Mammary epithelial cell (primary cell): ENCODE measurements around the gene TSNAX.

Experiments used
- EZH2 ChIP-seq: IDR thresholded peaks from 2 replicates; pipeline ENCODE4 v1.6.1; 2012; ENCODE audit warnings: low read length, inconsistent platforms, borderline replicate concordance
- TF ChIP-seq, protein P1 (sequence below), 2 donors: IDR thresholded peaks in 1 of 2; conservative IDR thresholded peaks in 1 of 2; 2 replicates each; pipeline ENCODE4 v1.5.1; 2011 to 2012; ENCODE audit warnings: inconsistent platforms in 2 of 2, low read length in 2 of 2, mild to moderate bottlenecking in 2 of 2, control low read depth in 1 of 2, low read depth in 1 of 2; ENCODE audit not compliant: insufficient read depth in 1 of 2; ENCODE audit errors: extremely low read depth in 1 of 2

DNA sequence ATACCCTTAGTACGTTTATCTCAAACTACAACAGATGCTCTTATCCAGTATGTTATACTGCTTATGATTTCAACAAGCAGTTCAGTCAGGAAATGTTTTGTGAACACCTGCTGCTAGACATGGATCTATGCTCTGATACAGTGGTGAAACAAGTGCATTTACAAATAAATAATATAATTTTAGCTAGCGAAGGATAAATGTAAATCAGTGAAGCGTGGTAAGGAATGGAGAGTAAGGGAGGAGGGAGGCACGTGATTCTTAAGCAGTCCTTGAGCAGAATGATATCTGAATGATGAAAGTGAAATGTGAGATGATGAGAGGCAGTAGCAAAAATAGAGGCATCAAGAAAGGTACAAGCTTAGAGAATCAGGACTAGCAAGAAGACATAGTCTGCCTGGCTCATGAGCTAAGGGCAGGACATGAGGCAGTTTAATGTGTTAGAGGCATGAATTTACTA, 6.3 kb downstream of the TSNAX start:
- no peak for TF ChIP-seq EZH2
- TF ChIP-seq, protein P1, sequence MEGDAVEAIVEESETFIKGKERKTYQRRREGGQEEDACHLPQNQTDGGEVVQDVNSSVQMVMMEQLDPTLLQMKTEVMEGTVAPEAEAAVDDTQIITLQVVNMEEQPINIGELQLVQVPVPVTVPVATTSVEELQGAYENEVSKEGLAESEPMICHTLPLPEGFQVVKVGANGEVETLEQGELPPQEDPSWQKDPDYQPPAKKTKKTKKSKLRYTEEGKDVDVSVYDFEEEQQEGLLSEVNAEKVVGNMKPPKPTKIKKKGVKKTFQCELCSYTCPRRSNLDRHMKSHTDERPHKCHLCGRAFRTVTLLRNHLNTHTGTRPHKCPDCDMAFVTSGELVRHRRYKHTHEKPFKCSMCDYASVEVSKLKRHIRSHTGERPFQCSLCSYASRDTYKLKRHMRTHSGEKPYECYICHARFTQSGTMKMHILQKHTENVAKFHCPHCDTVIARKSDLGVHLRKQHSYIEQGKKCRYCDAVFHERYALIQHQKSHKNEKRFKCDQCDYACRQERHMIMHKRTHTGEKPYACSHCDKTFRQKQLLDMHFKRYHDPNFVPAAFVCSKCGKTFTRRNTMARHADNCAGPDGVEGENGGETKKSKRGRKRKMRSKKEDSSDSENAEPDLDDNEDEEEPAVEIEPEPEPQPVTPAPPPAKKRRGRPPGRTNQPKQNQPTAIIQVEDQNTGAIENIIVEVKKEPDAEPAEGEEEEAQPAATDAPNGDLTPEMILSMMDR (conservative IDR thresholded peaks at IDR 0.05 in 1 of 2, IDR thresholded peaks at IDR 0.05 in 1 of 2; ENCODE audit: extremely low read depth in 1 of 2, insufficient read depth in 1 of 2, low read depth in 1 of 2, low read length in 2 of 2), result no peak
